GM23338 (cell line): ENCODE data around the gene DOCK1. TPM values are rescaled to one million over a fixed set of nuclear protein-coding genes. Genes with fewer than 3 reads are reported as not detected.

Source experiments
- ATAC-seq: fragments of 200-7000 bp; cut with Tn5 transposase; 3 replicates; pipeline ENCODE4 v1.9.1; 2020
- DNase-seq: peaks from one replicate; pipeline ENCODE4 v3.0.0-alpha.2; 2015; ENCODE audit warnings: low spot score
- H2AFZ ChIP-seq: fragments of 200-600 bp; sonication (generic); 2 replicates; pipeline ENCODE4 v1.8.0; 2016; ENCODE audit warnings: antibody characterized with exemption, mild to moderate bottlenecking, moderate library complexity
- H3F3A ChIP-seq: fragments of 200-600 bp; sonication (generic); replicated peaks from 2 replicates; pipeline ENCODE4 v1.8.0; 2017; ENCODE audit warnings: antibody characterized with exemption, mixed run types, low read depth
- H3K27ac ChIP-seq: fragments of 200-600 bp; sonication (generic); 2 replicates; pipeline ENCODE4 v1.6.1; 2016; ENCODE audit warnings: low read depth
- H3K27me3 ChIP-seq: fragments of 200-600 bp; sonication (generic); 2 replicates; pipeline ENCODE4 v1.8.0; 2016; ENCODE audit warnings: mild to moderate bottlenecking, mixed run types, moderate library complexity; ENCODE audit not compliant: insufficient read depth
- H3K36me3 ChIP-seq: fragments of 200-600 bp; sonication (generic); 2 replicates; pipeline ENCODE4 v1.8.0; 2016; ENCODE audit warnings: mild to moderate bottlenecking; ENCODE audit not compliant: insufficient read depth
- H3K4me1 ChIP-seq: fragments of 200-600 bp; sonication (generic); 2 replicates; pipeline ENCODE4 v1.8.0; 2016; ENCODE audit warnings: mild to moderate bottlenecking, moderate library complexity; ENCODE audit not compliant: insufficient read depth
- H3K4me2 ChIP-seq: fragments of 200-600 bp; sonication (generic); 2 replicates; pipeline ENCODE4 v1.7.1; 2017; ENCODE audit warnings: mixed run types
- H3K4me3 ChIP-seq: fragments of 200-600 bp; sonication (generic); 2 replicates; pipeline ENCODE4 v1.6.1; 2016; ENCODE audit warnings: mixed run types
- H3K79me2 ChIP-seq: fragments of 200-600 bp; sonication (generic); replicated peaks from 2 replicates; pipeline ENCODE4 v1.8.0; 2017; ENCODE audit warnings: mild to moderate bottlenecking; ENCODE audit not compliant: insufficient read depth
- H3K9me2 ChIP-seq: fragments of 200-600 bp; sonication (generic); 2 replicates; pipeline ENCODE4 v1.8.0; 2017; ENCODE audit not compliant: insufficient read depth
- H4K20me1 ChIP-seq: fragments of 200-600 bp; sonication (generic); replicated peaks from 2 replicates; pipeline ENCODE4 v1.8.0; 2017; ENCODE audit warnings: mild to moderate bottlenecking; ENCODE audit not compliant: insufficient read depth
- H3K27ac Mint-ChIP-seq: 2 replicates; pipeline ENCODE4 v1.8.0; 2020; ENCODE audit warnings: inconsistent platforms, mild to moderate bottlenecking, moderate library complexity, mixed read lengths
- H3K27me3 Mint-ChIP-seq: 3 replicates; pipeline ENCODE4 v1.8.0; 2022; ENCODE audit warnings: low read depth, mild to moderate bottlenecking, moderate library complexity, mixed read lengths, inconsistent platforms; ENCODE audit not compliant: insufficient read depth, poor library complexity
- H3K36me3 Mint-ChIP-seq: 3 replicates; pipeline ENCODE4 v1.8.0; 2021; ENCODE audit warnings: low read depth, mild to moderate bottlenecking, inconsistent platforms, moderate library complexity, mixed read lengths
- H3K4me1 Mint-ChIP-seq: 3 replicates; pipeline ENCODE4 v1.8.0; 2020; ENCODE audit warnings: mild to moderate bottlenecking, inconsistent platforms, mixed read lengths
- H3K4me3 Mint-ChIP-seq: 3 replicates; pipeline ENCODE4 v1.8.0; 2021; ENCODE audit warnings: moderate library complexity, mild to moderate bottlenecking, inconsistent platforms, mixed read lengths
- H3K9me3 Mint-ChIP-seq: 3 replicates; pipeline ENCODE4 v1.8.0; 2020; ENCODE audit warnings: moderate library complexity, mild to moderate bottlenecking, inconsistent platforms, mixed read lengths
- CREB1 ChIP-seq: fragments of 250-450 bp; sonication (Bioruptor Pico); IDR thresholded peaks from 2 replicates; pipeline ENCODE4 v1.5.0; 2020; ENCODE audit warnings: low read depth, mild to moderate bottlenecking, moderate library complexity
- CTCF ChIP-seq, 2 experiments: fragments of 200-600 bp in 1 of 2; sonication (generic) in 1 of 2; conservative IDR thresholded peaks; 2 replicates each; pipeline versions ENCODE4 v1.5.1 to v1.6.1; 2016 to 2017; ENCODE audit warnings: antibody characterized with exemption in 2 of 2, low read depth in 2 of 2, mild to moderate bottlenecking in 2 of 2, moderate library complexity in 1 of 2
- ETS1 ChIP-seq: IDR thresholded peaks from 2 replicates; pipeline ENCODE4 v1.6.1; 2016; ENCODE audit warnings: antibody characterized with exemption
- EZH2phosphoT487 ChIP-seq: fragments of 200-600 bp; sonication (generic); IDR thresholded peaks from one replicate; pipeline ENCODE4 v1.8.1; 2018; ENCODE audit warnings: antibody characterized with exemption; ENCODE audit not compliant: unreplicated experiment
- NANOG ChIP-seq: IDR thresholded peaks from 2 replicates; pipeline ENCODE4 v1.6.1; 2016; ENCODE audit warnings: antibody characterized with exemption, borderline replicate concordance
- POLR2AphosphoS5 ChIP-seq: IDR thresholded peaks from 2 replicates; pipeline ENCODE4 v1.6.1; 2016; ENCODE audit warnings: antibody characterized with exemption, low read depth
- REST ChIP-seq: IDR thresholded peaks from one replicate; pipeline ENCODE4 v1.6.1; 2018; ENCODE audit warnings: antibody characterized with exemption; ENCODE audit not compliant: unreplicated experiment
- STAT1 ChIP-seq: IDR thresholded peaks from one replicate; pipeline ENCODE4 v1.6.1; 2016; ENCODE audit warnings: antibody characterized with exemption; ENCODE audit not compliant: unreplicated experiment
- ZNF114 ChIP-seq: fragments of 250-450 bp; sonication (Bioruptor Pico); IDR thresholded peaks from 2 replicates; pipeline ENCODE4 v1.5.0; 2020; ENCODE audit warnings: mild to moderate bottlenecking, moderate library complexity
- ZNF331 ChIP-seq: fragments of 250-450 bp; sonication (Bioruptor Pico); IDR thresholded peaks from 2 replicates; pipeline ENCODE4 v1.5.0; 2020; ENCODE audit warnings: low read depth, mild to moderate bottlenecking, moderate library complexity
- ZNF462 ChIP-seq: fragments of 250-450 bp; sonication (Bioruptor Pico); IDR thresholded peaks from 2 replicates; pipeline ENCODE4 v1.5.0; 2020; ENCODE audit warnings: mild to moderate bottlenecking, moderate library complexity
- polyA plus RNA-seq: library from polyadenylated mRNA; unstranded; fragments of >200 nt; fragmentation: Nextera tagmentation; extraction: Ambion mirVana; gene quantifications from 2 replicates; pipeline ENCODE4 v1.2.1, GENCODE V29; 2016
- total RNA-seq: library from RNA; depleted of rRNA; stranded (reverse); fragments of >200 nt; shearing (Covaris generic); gene quantifications from 2 replicates; pipeline ENCODE4 v1.2.3, GENCODE V29; 2014

The DOCK1 gene
- total and polyA plus RNA-seq, 2 experiments from 2014 or later = 13.2 to 55.3 TPM

- no peak for TF ChIP-seq ZNF462 (CRISPR knock-in tag)
- no peak for TF ChIP-seq CTCF (conservative IDR thresholded peaks at IDR 0.05; ENCODE audit: low read depth in 2 of 2)
- TF ChIP-seq ZNF331 (CRISPR knock-in tag) = no peak
- TF ChIP-seq POLR2AphosphoS5 = no peak
- TF ChIP-seq EZH2phosphoT487 = no peak
- TF ChIP-seq STAT1 = no peak
- no peak for TF ChIP-seq ZNF114 (CRISPR knock-in tag)
- TF ChIP-seq CREB1 = no peak
- no peak for TF ChIP-seq NANOG
Measured at GRCh38 chr10:127303105-127303504, 397.9 kb downstream of the DOCK1 start (continued).

- Histone ChIP-seq H3K36me3 (no peaks in the 10 kb centered on the region), H4K20me1 (no peaks in the 10 kb centered on the region), H3F3A (no peaks in the 10 kb centered on the region), H3K9me2 (no peaks in the 10 kb centered on the region), H2AFZ (no peak overlapping the region), H3K79me2 (no peaks in the 10 kb centered on the region), H3K27me3 (no peaks in the 10 kb centered on the region), H3K4me2 (no peak overlapping the region), H3K27ac (no peak overlapping the region), H3K4me3 (no peak overlapping the region), H3K4me1 (no peaks in the 10 kb centered on the region)
- ATAC-seq (no peak), DNase-seq (no peak)
- H3K9me3 Mint-ChIP-seq = no peaks in the 10 kb centered on the region; the same call in 2 of the 3 replicates
- peak overlapping the region; percentile 67; the same call in 1 of the 2 replicates for H3K27ac Mint-ChIP-seq
- peaks cover 19% of the 10 kb centered on the region for H3K4me1 Mint-ChIP-seq
- H3K27me3 Mint-ChIP-seq = peaks cover 5% of the 10 kb centered on the region
- H3K36me3 Mint-ChIP-seq = no peaks in the 10 kb centered on the region
- no peak overlapping the region for H3K4me3 Mint-ChIP-seq
- no peak for TF ChIP-seq ZNF114 (CRISPR knock-in tag)
- TF ChIP-seq ETS1 = no peak
- no peak for TF ChIP-seq ZNF331 (CRISPR knock-in tag)
- no peak for TF ChIP-seq REST
Measured at GRCh38 chr10:127303746-127304145, 398.5 kb downstream of the DOCK1 start.
